ENCODE data around the gene PLEKHA4. TPM values are rescaled to one million over a fixed set of nuclear protein-coding genes. Genes with fewer than 3 reads are reported as not detected.
A peak's percentile ranks its signal among the peaks of the same experiment; 100 is the strongest.

PLEKHA4 gene
- total and polyA plus RNA-seq, 2 of the 13 experiments (the other 11 are each of a cell fraction or from before 2014, with no cell fraction given), result 4.8 to 6.0 TPM

DNA sequence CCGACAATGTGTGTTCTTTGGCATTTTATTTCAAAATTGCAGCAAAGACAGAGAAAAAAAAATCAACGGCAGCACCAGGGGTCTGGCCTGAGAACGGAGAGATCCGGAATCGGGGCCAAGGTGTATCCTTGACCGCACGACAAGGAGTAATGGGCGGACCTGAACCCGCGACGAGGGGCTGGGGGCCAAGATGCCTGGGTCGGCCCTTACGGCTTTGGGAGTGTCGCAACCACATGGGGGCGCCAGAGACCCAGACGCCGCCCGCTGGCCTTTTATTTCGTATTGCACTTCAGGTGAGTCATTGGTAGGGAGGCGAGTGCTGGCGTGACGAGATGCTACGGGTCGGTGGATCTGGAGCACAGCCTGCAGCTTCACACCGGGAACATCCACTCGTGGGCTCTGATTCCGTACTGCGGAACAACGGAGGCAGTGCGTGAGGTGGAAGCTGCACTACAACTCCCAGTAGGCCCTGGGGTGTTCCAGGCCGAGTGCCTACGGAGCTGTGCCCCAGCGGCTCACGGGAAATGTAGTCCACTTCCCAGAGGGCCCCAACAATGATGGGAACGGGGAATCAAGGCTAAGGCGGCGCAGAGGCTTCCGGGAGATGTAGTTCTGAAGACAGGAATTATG is 73.2 kb downstream of the PLEKHA4 start (continued):
- no peak for TF ChIP-seq ZNF724P (CRISPR knock-in tag; IDR thresholded peaks at IDR 0.05; ENCODE audit: borderline replicate concordance)
- TF ChIP-seq HNRNPH1 (optimal IDR thresholded peaks at IDR 0.05; ENCODE audit: low read depth, low read length), result no peak
- no peak; the same call in 1 of the 2 replicates for TF ChIP-seq MXD4 (CRISPR knock-in tag; IDR thresholded peaks at IDR 0.05)
- no peak for TF ChIP-seq ZNF75D (CRISPR knock-in tag; IDR thresholded peaks at IDR 0.05; ENCODE audit: borderline replicate concordance)
- peak; percentile 71; the same call in 1 of the 2 replicates for TF ChIP-seq ZNF776 (CRISPR knock-in tag; IDR thresholded peaks at IDR 0.05)
- TF ChIP-seq ZNF33B (CRISPR knock-in tag; IDR thresholded peaks at IDR 0.05), result 0 out of 2 replicates have a peak, but pooled peaks have one; percentile 21
- TF ChIP-seq, protein P1, sequence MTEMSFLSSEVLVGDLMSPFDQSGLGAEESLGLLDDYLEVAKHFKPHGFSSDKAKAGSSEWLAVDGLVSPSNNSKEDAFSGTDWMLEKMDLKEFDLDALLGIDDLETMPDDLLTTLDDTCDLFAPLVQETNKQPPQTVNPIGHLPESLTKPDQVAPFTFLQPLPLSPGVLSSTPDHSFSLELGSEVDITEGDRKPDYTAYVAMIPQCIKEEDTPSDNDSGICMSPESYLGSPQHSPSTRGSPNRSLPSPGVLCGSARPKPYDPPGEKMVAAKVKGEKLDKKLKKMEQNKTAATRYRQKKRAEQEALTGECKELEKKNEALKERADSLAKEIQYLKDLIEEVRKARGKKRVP (CRISPR knock-in tag; IDR thresholded peaks at IDR 0.05), result no peak
- no peak for TF ChIP-seq PRMT3 (CRISPR knock-in tag; IDR thresholded peaks at IDR 0.05; ENCODE audit: borderline replicate concordance, low read depth)
- no peak for TF ChIP-seq ZNF841 (CRISPR knock-in tag; IDR thresholded peaks at IDR 0.05; ENCODE audit: borderline replicate concordance)
- TF ChIP-seq, protein P2, sequence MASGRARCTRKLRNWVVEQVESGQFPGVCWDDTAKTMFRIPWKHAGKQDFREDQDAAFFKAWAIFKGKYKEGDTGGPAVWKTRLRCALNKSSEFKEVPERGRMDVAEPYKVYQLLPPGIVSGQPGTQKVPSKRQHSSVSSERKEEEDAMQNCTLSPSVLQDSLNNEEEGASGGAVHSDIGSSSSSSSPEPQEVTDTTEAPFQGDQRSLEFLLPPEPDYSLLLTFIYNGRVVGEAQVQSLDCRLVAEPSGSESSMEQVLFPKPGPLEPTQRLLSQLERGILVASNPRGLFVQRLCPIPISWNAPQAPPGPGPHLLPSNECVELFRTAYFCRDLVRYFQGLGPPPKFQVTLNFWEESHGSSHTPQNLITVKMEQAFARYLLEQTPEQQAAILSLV (CRISPR knock-in tag; IDR thresholded peaks at IDR 0.05; ENCODE audit: borderline replicate concordance), result 0 out of 2 replicates have a peak, but pooled peaks have one; percentile 29
- TF ChIP-seq, protein P3, sequence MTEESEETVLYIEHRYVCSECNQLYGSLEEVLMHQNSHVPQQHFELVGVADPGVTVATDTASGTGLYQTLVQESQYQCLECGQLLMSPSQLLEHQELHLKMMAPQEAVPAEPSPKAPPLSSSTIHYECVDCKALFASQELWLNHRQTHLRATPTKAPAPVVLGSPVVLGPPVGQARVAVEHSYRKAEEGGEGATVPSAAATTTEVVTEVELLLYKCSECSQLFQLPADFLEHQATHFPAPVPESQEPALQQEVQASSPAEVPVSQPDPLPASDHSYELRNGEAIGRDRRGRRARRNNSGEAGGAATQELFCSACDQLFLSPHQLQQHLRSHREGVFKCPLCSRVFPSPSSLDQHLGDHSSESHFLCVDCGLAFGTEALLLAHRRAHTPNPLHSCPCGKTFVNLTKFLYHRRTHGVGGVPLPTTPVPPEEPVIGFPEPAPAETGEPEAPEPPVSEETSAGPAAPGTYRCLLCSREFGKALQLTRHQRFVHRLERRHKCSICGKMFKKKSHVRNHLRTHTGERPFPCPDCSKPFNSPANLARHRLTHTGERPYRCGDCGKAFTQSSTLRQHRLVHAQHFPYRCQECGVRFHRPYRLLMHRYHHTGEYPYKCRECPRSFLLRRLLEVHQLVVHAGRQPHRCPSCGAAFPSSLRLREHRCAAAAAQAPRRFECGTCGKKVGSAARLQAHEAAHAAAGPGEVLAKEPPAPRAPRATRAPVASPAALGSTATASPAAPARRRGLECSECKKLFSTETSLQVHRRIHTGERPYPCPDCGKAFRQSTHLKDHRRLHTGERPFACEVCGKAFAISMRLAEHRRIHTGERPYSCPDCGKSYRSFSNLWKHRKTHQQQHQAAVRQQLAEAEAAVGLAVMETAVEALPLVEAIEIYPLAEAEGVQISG (CRISPR knock-in tag; IDR thresholded peaks at IDR 0.05), result peak; percentile 85
- no peak for TF ChIP-seq ZNF292 (CRISPR knock-in tag; IDR thresholded peaks at IDR 0.05; ENCODE audit: borderline replicate concordance, low read depth)
- no peak for TF ChIP-seq ZSCAN12 (CRISPR knock-in tag; IDR thresholded peaks at IDR 0.05)
- TF ChIP-seq, protein P4, sequence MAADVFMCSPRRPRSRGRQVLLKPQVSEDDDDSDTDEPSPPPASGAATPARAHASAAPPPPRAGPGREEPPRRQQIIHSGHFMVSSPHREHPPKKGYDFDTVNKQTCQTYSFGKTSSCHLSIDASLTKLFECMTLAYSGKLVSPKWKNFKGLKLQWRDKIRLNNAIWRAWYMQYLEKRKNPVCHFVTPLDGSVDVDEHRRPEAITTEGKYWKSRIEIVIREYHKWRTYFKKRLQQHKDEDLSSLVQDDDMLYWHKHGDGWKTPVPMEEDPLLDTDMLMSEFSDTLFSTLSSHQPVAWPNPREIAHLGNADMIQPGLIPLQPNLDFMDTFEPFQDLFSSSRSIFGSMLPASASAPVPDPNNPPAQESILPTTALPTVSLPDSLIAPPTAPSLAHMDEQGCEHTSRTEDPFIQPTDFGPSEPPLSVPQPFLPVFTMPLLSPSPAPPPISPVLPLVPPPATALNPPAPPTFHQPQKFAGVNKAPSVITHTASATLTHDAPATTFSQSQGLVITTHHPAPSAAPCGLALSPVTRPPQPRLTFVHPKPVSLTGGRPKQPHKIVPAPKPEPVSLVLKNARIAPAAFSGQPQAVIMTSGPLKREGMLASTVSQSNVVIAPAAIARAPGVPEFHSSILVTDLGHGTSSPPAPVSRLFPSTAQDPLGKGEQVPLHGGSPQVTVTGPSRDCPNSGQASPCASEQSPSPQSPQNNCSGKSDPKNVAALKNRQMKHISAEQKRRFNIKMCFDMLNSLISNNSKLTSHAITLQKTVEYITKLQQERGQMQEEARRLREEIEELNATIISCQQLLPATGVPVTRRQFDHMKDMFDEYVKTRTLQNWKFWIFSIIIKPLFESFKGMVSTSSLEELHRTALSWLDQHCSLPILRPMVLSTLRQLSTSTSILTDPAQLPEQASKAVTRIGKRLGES (CRISPR knock-in tag; IDR thresholded peaks at IDR 0.05; ENCODE audit: borderline replicate concordance), result no peak
- no peak for TF ChIP-seq NCOA5 (CRISPR knock-in tag; IDR thresholded peaks at IDR 0.05)
- peak; percentile 66; the same call in 1 of the 2 replicates for TF ChIP-seq ZNF225 (CRISPR knock-in tag; IDR thresholded peaks at IDR 0.05)
- TF ChIP-seq ZSCAN31 (CRISPR knock-in tag; IDR thresholded peaks at IDR 0.05; ENCODE audit: low read depth), result no peak
